ENCODE measurements around the gene LMO7. TPM values are rescaled to one million over a fixed set of nuclear protein-coding genes. Genes with fewer than 3 reads are reported as not detected.

Gene LMO7
- total and polyA plus RNA-seq, 2 experiments from 2014 or later = 139 to 232 TPM

DNA sequence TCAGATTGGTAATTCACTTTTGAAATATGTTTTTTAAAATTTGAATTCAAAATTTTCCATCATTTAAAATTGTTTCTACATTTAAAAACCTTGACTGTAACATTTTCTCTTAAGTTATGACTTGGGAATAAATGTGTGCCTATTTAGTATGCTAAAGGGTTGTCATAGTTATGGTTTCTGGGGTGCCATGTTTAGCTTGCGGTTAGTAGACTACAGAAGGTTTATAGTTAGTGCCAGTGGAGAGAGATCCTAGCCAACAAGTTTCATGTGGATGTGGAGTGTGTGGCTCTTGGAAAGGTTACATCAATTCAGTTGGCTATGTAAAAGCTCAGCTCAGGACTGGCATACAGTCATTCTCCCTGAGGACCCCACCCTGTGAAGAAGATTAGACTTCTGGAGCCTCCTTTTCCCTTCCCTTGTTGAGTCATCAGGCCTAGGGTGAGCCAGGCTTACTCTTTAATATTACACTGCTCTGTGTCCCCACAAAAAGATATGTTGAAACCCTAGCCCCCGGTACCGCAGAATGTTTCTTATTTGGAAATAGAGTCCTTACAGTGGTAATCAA is 20.4 kb downstream of the LMO7 start:
- Histone ChIP-seq H3K9me3 (ENCODE audit: low read depth) (no peaks in the 10 kb centered on the region), H3K27me3 (no peaks in the 10 kb centered on the region), H3K4me1 (ENCODE audit: low read depth) (no peaks in the 10 kb centered on the region), H3K36me3 (no peaks in the 10 kb centered on the region), H3K27ac (no peak overlapping the region), H3K4me3 (no peak overlapping the region)
- no peak for TF ChIP-seq CTCF (IDR thresholded peaks at IDR 0.05; ENCODE audit: low read depth, low read length)
- peak in 1 of 2 donors; percentile 31 for DNase-seq (ENCODE audit: low read depth in 1 of 2, low spot score in 1 of 2)

- Histone ChIP-seq H3K36me3 (no peaks in the 10 kb centered on the region), H3K4me3 (no peak overlapping the region), H3K27me3 (no peaks in the 10 kb centered on the region), H3K27ac (no peak overlapping the region), H3K9me3 (ENCODE audit: low read depth) (no peaks in the 10 kb centered on the region), H3K4me1 (ENCODE audit: low read depth) (no peaks in the 10 kb centered on the region)
- TF ChIP-seq CTCF (IDR thresholded peaks at IDR 0.05; ENCODE audit: low read depth, low read length) = no peak
- DNase-seq (ENCODE audit: low read depth in 1 of 2, low spot score in 1 of 2) = no peak
Observed at GRCh38 chr13:75657111-75657510, 21.0 kb downstream of the LMO7 start.

DNA sequence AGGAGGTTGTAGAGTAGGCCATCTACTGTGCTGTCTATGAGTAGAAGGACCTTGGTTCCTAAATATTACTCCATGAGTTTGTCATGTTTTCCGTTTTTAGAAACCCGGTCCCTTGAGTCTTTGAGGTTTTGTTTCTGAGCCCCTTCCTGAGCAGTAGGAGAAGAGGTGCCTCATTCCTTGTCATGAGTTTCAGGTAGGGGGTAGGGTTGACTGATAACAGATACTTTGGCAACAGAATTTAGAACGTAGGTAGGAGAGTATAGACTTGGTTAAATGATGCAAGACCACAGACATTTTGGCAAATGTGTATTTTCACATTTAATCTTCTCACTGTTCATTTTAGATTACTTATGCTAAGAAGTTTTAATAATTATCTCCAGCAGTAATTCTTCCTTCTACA is 24.6 kb downstream of the LMO7 start:
- no peaks in the 10 kb centered on the region for H3K27me3 ChIP-seq
- H3K27ac ChIP-seq = no peak overlapping the region
- H3K36me3 ChIP-seq = no peaks in the 10 kb centered on the region
- no peak for DNase-seq (ENCODE audit: low read depth in 1 of 2, low spot score in 1 of 2)
- no peak overlapping the region for H3K4me3 ChIP-seq
- H3K4me1 ChIP-seq (ENCODE audit: low read depth) = no peaks in the 10 kb centered on the region
- no peaks in the 10 kb centered on the region for H3K9me3 ChIP-seq (ENCODE audit: low read depth)
- TF ChIP-seq CTCF (IDR thresholded peaks at IDR 0.05; ENCODE audit: low read depth, low read length) = no peak

- Histone ChIP-seq H3K4me3 (no peak overlapping the region), H3K9me3 (ENCODE audit: low read depth) (no peaks in the 10 kb centered on the region), H3K36me3 (no peaks in the 10 kb centered on the region), H3K4me1 (ENCODE audit: low read depth) (no peaks in the 10 kb centered on the region), H3K27me3 (no peaks in the 10 kb centered on the region), H3K27ac (no peak overlapping the region)
- no peak for TF ChIP-seq CTCF (IDR thresholded peaks at IDR 0.05; ENCODE audit: low read depth, low read length)
- DNase-seq (ENCODE audit: low read depth in 1 of 2, low spot score in 1 of 2) = no peak
Observed at GRCh38 chr13:75661443-75661842, 25.3 kb downstream of the LMO7 start.

DNA sequence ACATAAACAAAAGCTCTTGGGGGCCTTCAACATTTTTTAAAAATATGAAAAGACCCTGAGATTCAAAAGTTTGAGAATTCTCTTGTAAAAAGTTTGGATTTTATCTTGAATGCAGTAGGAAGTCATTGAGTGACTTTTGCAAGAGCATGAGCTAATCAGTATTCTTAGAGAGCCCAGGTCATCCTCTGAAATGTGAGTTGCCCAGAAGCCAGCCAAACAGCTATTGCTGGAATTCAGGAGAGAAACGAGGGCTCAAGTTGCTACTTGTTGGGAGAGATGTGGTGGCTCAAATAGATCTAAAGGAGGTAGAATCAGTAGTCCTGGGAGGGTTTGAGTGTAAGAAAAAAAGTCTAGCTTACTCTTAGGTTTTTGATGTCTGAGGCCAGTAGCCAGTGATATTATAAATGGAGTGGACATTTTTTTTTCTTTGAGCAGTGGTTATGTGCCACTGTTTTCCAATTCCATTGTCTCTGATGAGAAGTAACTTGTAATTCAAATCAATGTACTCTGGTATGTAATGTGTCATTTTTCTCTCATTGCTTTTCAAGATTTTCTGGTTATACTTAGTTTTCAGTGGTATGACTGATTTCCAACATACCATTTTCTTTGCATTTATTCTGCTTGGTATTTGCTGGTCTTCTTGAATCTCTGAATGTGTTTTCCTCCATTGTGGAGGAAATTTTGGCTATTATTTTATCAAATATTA is 30.7 kb downstream of the LMO7 start:
- no peaks in the 10 kb centered on the region for H3K4me1 ChIP-seq (ENCODE audit: low read depth)
- peak in 1 of 2 donors; percentile 40 for DNase-seq (ENCODE audit: low read depth in 1 of 2, low spot score in 1 of 2)
- no peak overlapping the region for H3K27ac ChIP-seq
- H3K27me3 ChIP-seq = no peaks in the 10 kb centered on the region
- H3K4me3 ChIP-seq = no peak overlapping the region
- H3K9me3 ChIP-seq (ENCODE audit: low read depth) = no peaks in the 10 kb centered on the region
- no peaks in the 10 kb centered on the region for H3K36me3 ChIP-seq
- no peak for TF ChIP-seq CTCF (IDR thresholded peaks at IDR 0.05; ENCODE audit: low read depth, low read length)

All from cardiac muscle cell (in vitro differentiated cells and primary cell).